NCI-H460 (cell line): ENCODE results near the gene LEKR1. TPM values are rescaled to one million over a fixed set of nuclear protein-coding genes. Genes with fewer than 3 reads are reported as not detected.
"Not testable (repeated sequence)": the region's sequence is repeated elsewhere in the genome, so short reads cannot be mapped to it uniquely, and the experiment has no call there.

Source experiments
- DNase-seq: peaks from one replicate; pipeline ENCODE4 v3.0.0-alpha.2; 2016; ENCODE audit warnings: low read depth; ENCODE audit errors: extremely low read depth
- total RNA-seq: library from RNA; depleted of rRNA; stranded (reverse); fragments of >200 nt; shearing (Covaris generic); gene quantifications from 2 replicates; pipeline ENCODE4 v1.2.3, GENCODE V29; 2014

The LEKR1 gene
- total RNA-seq, 1 experiment from 2014 or later: 0.45 TPM

DNA sequence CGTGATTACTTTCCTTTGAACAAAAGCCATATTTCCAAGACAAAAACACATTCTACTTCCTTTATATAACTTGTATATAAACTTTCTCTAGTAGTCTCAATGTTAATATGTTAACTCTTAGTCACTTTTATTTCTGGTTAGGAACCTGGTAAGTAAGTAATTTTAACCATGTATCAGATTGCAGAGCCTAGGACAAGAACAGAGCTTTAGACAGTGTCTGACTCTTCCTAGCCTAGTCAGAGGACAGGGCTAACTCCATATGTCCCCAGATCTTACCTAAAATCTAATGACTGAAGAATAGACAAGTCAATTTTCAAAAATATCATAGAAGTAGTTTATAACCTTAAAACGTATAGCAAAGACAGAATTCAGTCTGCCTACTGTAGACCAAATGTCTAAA, 8.3 kb downstream of the LEKR1 start:
- no peak for DNase-seq

DNA sequence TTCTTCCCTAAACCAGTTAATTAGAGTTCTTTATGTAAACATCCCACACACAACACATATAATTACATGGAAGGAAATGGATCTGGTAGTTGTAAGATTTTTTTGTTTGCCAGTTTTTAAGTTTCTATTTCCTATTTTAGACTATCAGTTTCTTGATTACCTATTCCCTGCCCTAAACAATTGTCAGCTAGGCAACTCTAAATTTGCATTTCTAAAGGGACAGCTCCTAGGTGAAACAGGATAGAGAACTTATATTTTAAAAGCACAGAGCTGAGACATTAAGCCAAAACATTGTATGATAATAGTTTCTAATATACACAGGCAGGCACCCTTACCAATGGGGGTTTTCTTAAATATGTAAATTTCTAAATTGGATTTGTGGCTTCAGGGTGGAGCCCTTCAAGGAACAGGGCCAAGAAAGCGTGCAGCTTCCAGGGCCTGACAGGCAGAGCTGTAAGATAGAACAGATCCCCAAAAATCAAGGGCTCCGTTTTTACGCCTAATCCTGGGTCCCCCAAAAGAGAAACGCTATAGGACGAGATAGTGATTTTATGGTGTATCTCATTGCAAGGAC, 8.9 kb downstream of the LEKR1 start:
- no peak for DNase-seq

GRCh38 chr3:156836701-156837100, 10.5 kb downstream of the LEKR1 start:
- DNase-seq: no peak

DNA sequence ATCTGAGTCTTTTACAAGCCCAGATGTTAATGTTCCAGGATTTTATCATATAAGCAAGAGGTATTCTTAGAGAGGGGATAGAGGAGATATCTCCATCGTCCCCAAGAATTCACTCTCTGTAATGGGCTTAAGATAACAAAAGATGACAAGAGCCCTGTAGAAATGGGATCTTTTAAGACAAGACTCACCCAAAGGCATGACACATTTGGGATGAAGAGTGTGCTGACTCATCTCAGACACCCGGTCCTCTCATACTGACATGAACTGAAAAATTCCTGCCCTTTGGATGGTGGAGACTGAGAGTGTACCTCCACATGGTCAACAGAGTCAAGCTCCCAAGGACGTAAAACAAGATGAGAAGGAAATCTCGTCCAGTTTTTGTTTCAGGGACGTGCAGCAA, 11.0 kb downstream of the LEKR1 start:
- DNase-seq: no peak

GRCh38 chr3:156838035-156838434, 11.9 kb downstream of the LEKR1 start:
- DNase-seq: no peak

- no peak for DNase-seq
Measured at GRCh38 chr3:156840826-156841689, 14.9 kb downstream of the LEKR1 start.

DNA sequence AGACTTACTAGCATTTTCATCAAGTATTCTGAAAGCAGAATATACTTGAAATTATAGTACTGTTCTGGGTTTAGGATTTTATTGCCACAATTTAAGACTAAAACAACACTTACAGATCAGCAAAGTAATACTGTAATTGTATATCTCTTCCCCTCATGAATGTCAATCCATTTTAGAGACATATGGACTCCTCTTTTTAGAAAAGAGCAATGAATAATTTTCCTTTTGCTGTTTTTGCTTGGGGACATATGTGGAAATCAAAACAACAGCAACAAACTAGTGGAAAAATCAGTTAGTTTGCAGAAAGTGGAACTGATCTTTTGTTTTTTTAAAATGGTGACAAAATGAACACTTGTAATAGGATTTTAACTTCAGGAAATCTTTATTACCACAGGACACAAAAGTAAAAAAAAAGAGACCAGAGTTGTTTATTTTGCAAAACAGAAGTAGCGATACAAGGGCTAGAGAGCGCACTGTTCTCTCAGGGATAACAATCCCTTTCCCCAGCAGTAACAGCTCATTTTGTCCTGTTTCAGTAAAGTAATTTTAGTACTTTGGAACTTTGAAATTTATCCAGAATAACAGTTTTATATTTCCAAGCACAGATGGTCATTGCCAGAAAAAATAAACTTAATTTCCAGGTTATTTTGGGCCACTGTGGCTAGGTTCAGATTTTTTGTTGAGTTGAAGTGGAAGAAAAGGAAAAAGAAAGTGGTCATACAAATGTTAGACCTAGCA, 17.1 kb downstream of the LEKR1 start:
- DNase-seq: no peak

- no peak for DNase-seq
Measured at GRCh38 chr3:156847752-156848448, 21.7 kb downstream of the LEKR1 start.

DNA sequence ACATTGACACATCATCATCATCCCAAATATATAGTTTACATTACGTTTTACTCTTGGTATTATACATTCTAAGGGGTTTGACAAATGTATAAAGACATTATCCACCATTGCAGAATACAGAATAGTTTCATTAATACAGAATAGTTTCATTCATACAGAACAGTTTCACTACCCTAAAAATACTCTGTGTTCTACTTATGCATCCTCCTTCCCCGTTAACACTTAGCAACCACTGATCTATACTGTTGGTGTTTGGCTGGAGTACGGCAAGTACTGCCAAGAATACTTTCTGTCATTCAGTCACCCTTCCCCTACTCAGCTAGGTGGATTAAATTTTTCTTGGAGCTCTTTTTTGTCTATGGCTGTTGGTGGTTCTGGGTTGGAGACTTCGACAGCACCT, 33.4 kb downstream of the LEKR1 start:
- no peak for DNase-seq

- no peak for DNase-seq
Measured at GRCh38 chr3:156860873-156861272, 34.7 kb downstream of the LEKR1 start.

- no peak for DNase-seq
Measured at GRCh38 chr3:156862338-156862737, 36.2 kb downstream of the LEKR1 start.

DNA sequence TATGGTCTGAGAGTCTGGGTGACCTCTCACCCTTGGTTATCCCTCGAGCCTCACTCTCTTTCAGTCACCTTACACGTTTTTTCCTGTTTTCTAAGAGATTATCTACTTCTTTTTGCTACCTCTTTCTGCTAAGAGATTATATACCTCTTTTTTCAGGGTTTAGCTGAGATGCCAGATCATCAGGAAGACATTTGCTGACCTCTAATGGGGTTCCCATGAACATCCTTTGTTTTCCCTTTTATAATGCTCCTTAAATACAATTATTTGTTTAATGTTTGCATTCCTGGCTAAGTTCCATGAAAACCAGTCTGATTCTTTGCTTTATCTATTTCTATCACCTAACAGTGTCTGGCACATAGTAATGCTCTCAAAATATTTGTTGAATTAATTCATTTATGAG, 39.6 kb downstream of the LEKR1 start:
- no peak for DNase-seq

DNA sequence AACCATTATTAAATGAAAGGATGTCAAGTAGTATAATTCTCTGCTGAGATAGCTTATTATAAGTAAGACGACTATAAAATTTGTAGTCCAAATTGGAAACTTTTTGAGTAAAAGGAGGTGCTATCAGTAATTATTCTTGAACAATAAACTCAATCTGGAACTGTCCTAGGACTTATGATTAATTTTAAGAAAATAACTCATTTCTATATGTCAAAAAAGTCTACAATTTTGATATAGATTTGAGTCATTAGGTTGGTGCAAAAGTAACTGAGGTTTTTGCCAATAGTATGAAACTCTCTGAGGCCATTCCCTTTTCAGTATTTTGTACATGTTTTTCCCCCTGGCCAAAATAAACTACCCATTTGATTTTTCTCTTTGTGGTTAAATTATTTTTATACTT, 41.0 kb downstream of the LEKR1 start:
- no peak for DNase-seq

DNA sequence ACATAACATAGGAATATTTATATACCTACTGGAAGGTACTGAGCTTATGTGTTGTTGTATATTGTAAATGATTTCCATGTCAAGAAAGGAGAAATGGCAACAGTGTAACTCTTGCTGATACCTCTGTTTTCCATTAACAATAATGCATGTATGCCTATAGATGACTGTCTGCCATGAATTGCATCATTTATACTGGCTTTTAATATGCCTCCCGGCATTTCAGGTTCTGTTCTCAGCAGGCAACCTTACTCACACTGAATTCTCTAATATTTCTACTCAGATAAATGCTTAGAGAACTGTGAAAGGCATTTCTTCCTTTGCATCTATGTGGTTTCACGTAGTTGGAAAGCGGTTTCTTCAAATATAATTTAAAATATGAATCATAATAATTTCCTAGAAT, 41.8 kb downstream of the LEKR1 start:
- DNase-seq: no peak

GRCh38 chr3:156873906-156874305, 47.8 kb downstream of the LEKR1 start:
- no peak for DNase-seq

DNA sequence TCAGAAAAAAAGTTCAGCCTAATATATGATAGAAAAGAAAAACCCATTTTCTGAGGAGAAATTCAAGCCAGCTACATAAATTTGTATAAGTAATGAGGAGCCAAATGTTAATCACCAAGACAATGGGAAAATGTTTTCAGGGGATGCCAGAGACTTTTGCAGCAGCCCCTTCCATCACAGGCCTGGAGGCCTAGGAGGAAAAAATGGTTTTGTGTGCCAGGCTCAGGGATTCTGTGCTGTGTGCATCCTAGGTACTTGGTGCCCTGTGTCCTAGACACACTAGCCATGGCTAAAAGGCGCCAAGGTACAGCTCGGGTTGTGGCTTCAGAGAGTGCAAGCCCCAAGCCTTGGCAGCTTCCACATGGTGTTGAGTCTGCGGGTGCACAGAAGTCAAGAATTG, 53.3 kb downstream of the LEKR1 start:
- DNase-seq: not testable (repeated sequence)

- no peak for DNase-seq
Measured at GRCh38 chr3:156885761-156886160, 59.6 kb downstream of the LEKR1 start.

- no peak for DNase-seq
Measured at GRCh38 chr3:156888176-156888575, 62.0 kb downstream of the LEKR1 start.

GRCh38 chr3:156888576-156888975, 62.4 kb downstream of the LEKR1 start:
- DNase-seq: no peak

GRCh38 chr3:156892701-156893100, 66.5 kb downstream of the LEKR1 start:
- DNase-seq: no peak

DNA sequence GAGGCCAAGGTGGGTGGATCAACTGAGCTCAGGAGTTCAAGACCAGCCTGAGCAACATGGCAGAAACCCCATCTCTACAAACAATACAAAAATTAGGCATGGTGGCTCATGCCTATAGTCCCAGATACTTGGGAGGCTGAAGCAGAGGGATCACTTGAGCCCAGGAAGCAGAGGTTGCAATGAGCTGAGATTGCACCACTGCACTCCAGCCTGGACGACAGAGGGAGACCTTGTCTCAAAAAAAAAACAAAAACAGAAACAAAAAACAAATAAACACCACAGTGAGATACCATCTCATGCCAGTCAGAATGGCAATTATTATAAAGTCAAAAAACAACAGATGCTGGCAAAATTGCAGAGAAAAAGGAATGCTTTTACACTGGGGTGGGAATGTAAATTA, 69.2 kb downstream of the LEKR1 start:
- DNase-seq: not testable (repeated sequence)
